ENCODE data around the gene UQCR11. TPM values are rescaled to one million over a fixed set of nuclear protein-coding genes. Genes with fewer than 3 reads are reported as not detected.

Gene UQCR11
- total and polyA plus RNA-seq, 2 donors (not counting 3 experiments of a cell fraction or from before 2014, with no cell fraction given), result 165 to 210 TPM

DNA sequence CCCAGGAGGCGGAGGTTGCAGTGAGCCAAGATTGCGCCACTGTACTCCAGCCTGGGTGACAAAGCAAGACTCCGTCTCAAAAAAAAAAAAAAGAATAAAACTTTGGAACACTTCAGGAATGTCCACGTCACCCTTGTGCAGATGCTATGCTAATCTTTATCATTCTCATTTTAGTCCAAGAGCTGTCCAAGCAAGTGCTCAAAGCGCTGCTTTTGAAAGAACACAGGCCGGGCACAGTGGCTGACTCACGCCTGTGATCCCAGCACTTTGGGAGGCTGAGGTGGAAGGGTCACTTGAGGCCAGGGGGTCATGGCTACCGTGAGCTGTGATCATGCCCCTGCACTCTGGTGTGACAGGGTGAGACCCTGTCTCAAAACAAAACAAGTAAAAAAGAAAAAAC is 11.1 kb upstream of the UQCR11 start:
- POLR2A ChIA-PET, result interaction anchor here (0.6 kb wide), 1 partner anchor 44 kb away, joined by 8 read pairs; no protein-coding TSS in a partner anchor
- Histone ChIP-seq H3K4me1 (ENCODE audit: control insufficient read depth, extremely low read depth, insufficient read depth, low read length) (no peaks in the 10 kb centered on the region), H3K27me3 (ENCODE audit: control insufficient read depth in 2 of 2, insufficient read depth in 2 of 2, low read length in 2 of 2) (no peaks in the 10 kb centered on the region), H4K20me1 (replicated peaks; ENCODE audit: control insufficient read depth, extremely low read depth, insufficient read depth, low read length) (no peaks in the 10 kb centered on the region), H3K79me2 (ENCODE audit: control insufficient read depth, insufficient read depth, low read length) (no peaks in the 10 kb centered on the region), H3K9ac (replicated peaks; ENCODE audit: extremely low read depth, insufficient read depth, low read length) (no peak overlapping the region), H3K4me3 (replicated peaks in 1 of 3; ENCODE audit: insufficient read depth in 1 of 3, low read depth in 1 of 3, low read length in 3 of 3) (no peak overlapping the region), H3K27ac (ENCODE audit: insufficient read depth, low read depth, low read length) (no peak overlapping the region), H3K36me3 (ENCODE audit: control insufficient read depth in 2 of 2, extremely low read depth in 1 of 2, insufficient read depth in 2 of 2, low read length in 2 of 2) (peaks cover 17 to 67% of the 10 kb centered on the region in 2 experiments), H3K9me1 (replicated peaks; ENCODE audit: control insufficient read depth, extremely low read depth, insufficient read depth, low read length) (no peaks in the 10 kb centered on the region), H2AFZ (ENCODE audit: low read depth, low read length) (no peak overlapping the region), H3K4me2 (ENCODE audit: insufficient read depth, low read length) (no peak overlapping the region), H3K9me3 (replicated peaks; ENCODE audit: control insufficient read depth, insufficient read depth, low read length) (no peaks in the 10 kb centered on the region)
- FAIRE-seq (no peak), DNase-seq (ENCODE audit: low read depth, low spot score) (no peak)
- dilution Hi-C loops (cut with MboI; ENCODE audit: extremely low pct_ligation_motif_present, low sequenced_read_pairs), result no loop called here
- no TSS peak for BruUV-seq (replicated peaks)
- intact Hi-C loops (cut with micrococcal nuclease), result no loop called here
- CTCF ChIA-PET, result interaction anchor here (1.6 kb wide), 1 partner anchor 70 kb away, joined by 4 read pairs; no protein-coding TSS in a partner anchor
- TF ChIP-seq, protein P1, sequence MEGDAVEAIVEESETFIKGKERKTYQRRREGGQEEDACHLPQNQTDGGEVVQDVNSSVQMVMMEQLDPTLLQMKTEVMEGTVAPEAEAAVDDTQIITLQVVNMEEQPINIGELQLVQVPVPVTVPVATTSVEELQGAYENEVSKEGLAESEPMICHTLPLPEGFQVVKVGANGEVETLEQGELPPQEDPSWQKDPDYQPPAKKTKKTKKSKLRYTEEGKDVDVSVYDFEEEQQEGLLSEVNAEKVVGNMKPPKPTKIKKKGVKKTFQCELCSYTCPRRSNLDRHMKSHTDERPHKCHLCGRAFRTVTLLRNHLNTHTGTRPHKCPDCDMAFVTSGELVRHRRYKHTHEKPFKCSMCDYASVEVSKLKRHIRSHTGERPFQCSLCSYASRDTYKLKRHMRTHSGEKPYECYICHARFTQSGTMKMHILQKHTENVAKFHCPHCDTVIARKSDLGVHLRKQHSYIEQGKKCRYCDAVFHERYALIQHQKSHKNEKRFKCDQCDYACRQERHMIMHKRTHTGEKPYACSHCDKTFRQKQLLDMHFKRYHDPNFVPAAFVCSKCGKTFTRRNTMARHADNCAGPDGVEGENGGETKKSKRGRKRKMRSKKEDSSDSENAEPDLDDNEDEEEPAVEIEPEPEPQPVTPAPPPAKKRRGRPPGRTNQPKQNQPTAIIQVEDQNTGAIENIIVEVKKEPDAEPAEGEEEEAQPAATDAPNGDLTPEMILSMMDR (IDR thresholded peaks at IDR 0.05; ENCODE audit: extremely low read depth in 1 of 2, insufficient read depth in 1 of 2, low read depth in 1 of 2, low read length in 2 of 2), result no peak
- TF ChIP-seq POLR2AphosphoS5 (IDR thresholded peaks at IDR 0.05; ENCODE audit: insufficient read depth, low read depth, low read length) (no peak), POLR2A (IDR thresholded peaks at IDR 0.05; ENCODE audit: low read depth, low read length) (no peak), FOS (IDR thresholded peaks at IDR 0.05; ENCODE audit: borderline replicate concordance, insufficient read depth, low read length) (no peak), JUN (IDR thresholded peaks at IDR 0.05; ENCODE audit: borderline replicate concordance, insufficient read depth, insufficient read length, low read depth) (no peak), EZH2 (IDR thresholded peaks at IDR 0.05; ENCODE audit: borderline replicate concordance, low read depth, low read length, severe bottlenecking) (no peak), GATA2 (IDR thresholded peaks at IDR 0.05; ENCODE audit: insufficient read depth, insufficient read length, low read depth, low read length) (no peak), MYC (IDR thresholded peaks at IDR 0.05; ENCODE audit: low read depth, low read length) (no peak)
- TF ChIP-seq, protein P2, sequence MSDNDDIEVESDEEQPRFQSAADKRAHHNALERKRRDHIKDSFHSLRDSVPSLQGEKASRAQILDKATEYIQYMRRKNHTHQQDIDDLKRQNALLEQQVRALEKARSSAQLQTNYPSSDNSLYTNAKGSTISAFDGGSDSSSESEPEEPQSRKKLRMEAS (IDR thresholded peaks at IDR 0.05; ENCODE audit: insufficient read depth, insufficient read length), result no peak
